Astrocyte of the spinal cord (primary cell): ENCODE measurements around the gene PON2.
A peak's percentile ranks its signal among the peaks of the same experiment; 100 is the strongest.

Experiments
- DNase-seq: peaks from one replicate; pipeline ENCODE4 v3.0.0; 2011; ENCODE audit warnings: low read depth, low spot score
- H3K4me3 ChIP-seq: 2 replicates; pipeline ENCODE4 v1.5.1; 2011; ENCODE audit warnings: low read depth, mild to moderate bottlenecking, low read length, moderate library complexity
- in situ Hi-C: cut with HindIII; loops from 2 replicates; pipeline ENCODE4 v1.10.0; 2017; ENCODE audit warnings: low sequenced_read_pairs
- TF ChIP-seq, protein P1 (sequence below): IDR thresholded peaks from 2 replicates; pipeline ENCODE4 v1.5.1; 2012; ENCODE audit warnings: low read depth, mild to moderate bottlenecking, low read length, inconsistent platforms

The PON2 gene

DNA sequence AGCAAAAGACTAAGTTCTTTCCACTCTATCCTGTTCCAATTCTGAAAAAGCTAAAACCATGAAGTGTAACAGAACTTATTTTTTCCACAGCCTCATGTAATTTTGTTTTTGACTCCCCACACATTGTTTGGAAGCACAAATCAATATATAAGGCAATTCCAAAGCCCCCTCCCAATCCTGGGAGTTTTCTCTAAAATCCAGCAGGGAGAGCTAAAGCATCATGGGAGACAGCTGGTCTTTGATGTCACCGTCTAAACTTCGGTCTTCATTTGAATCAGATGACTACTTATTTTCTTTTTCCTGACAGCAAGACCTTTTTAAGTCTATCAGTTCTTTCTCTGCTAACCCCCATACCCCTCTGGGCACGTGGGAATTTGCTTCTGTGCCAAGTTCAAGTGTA is 77.2 kb downstream of the PON2 start:
- in situ Hi-C loops, result no loop called here
- DNase-seq, result no peak
- H3K4me3 ChIP-seq, result no peak overlapping the region
- TF ChIP-seq, protein P1, sequence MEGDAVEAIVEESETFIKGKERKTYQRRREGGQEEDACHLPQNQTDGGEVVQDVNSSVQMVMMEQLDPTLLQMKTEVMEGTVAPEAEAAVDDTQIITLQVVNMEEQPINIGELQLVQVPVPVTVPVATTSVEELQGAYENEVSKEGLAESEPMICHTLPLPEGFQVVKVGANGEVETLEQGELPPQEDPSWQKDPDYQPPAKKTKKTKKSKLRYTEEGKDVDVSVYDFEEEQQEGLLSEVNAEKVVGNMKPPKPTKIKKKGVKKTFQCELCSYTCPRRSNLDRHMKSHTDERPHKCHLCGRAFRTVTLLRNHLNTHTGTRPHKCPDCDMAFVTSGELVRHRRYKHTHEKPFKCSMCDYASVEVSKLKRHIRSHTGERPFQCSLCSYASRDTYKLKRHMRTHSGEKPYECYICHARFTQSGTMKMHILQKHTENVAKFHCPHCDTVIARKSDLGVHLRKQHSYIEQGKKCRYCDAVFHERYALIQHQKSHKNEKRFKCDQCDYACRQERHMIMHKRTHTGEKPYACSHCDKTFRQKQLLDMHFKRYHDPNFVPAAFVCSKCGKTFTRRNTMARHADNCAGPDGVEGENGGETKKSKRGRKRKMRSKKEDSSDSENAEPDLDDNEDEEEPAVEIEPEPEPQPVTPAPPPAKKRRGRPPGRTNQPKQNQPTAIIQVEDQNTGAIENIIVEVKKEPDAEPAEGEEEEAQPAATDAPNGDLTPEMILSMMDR, result peak; percentile 11
